GM13976 (cell line): ENCODE results near the gene IL21R.

Experiments used
- DNase-seq: peaks from one replicate; pipeline ENCODE4 v3.0.0; 2012; ENCODE audit warnings: low spot score
- CTCF ChIP-seq: IDR thresholded peaks from 2 replicates; pipeline ENCODE4 v1.5.1; 2012; ENCODE audit warnings: borderline replicate concordance, mild to moderate bottlenecking; ENCODE audit not compliant: insufficient read depth; ENCODE audit errors: extremely low read depth, missing control alignments, control extremely low read depth
- in situ Hi-C: fragments of 300-500 bp; cut with MboI; formaldehyde crosslinking; loops from one replicate; pipeline ENCODE4 v1.12.0; 2022; ENCODE audit warnings: low sequenced_read_pairs, mixed read lengths, inconsistent platforms; ENCODE audit not compliant: unreplicated experiment

IL21R gene

GRCh38 chr16:27447301-27447700, 45.3 kb downstream of the IL21R start:
- in situ Hi-C loops: no loop called here
- no peak for DNase-seq
- no peak for TF ChIP-seq CTCF

GRCh38 chr16:27448532-27449433, 46.8 kb downstream of the IL21R start:
- in situ Hi-C loops: no loop called here
- no peak for DNase-seq
- no peak for TF ChIP-seq CTCF

DNA sequence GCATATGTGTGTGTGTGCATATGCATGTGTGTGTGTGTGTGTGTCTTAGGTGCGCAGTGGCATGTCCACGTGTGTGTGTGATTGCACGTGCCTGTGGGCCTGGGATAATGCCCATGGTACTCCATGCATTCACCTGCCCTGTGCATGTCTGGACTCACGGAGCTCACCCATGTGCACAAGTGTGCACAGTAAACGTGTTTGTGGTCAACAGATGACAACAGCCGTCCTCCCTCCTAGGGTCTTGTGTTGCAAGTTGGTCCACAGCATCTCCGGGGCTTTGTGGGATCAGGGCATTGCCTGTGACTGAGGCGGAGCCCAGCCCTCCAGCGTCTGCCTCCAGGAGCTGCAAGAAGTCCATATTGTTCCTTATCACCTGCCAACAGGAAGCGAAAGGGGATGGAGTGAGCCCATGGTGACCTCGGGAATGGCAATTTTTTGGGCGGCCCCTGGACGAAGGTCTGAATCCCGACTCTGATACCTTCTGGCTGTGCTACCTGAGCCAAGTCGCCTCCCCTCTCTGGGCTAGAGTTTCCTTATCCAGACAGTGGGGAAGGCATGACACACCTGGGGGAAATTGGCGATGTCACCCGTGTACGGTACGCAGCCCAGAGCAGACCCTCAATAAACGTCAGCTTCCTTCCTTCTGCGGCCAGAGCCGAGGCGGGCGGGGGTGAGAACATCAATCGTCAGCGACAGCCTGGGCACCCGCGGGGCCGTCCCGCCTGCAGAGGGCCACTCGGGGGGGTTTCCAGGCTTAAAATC, 47.6 kb downstream of the IL21R start:
- in situ Hi-C loops: loop anchor here (10.0 to 25.0 kb wide), 4 partner anchors 75 to 1612 kb away; no protein-coding TSS in a partner anchor
- DNase-seq: peak; percentile 91
- no peak for TF ChIP-seq CTCF

GRCh38 chr16:27450196-27450549, 48.2 kb downstream of the IL21R start:
- no peak for TF ChIP-seq CTCF
- in situ Hi-C loops: loop anchor here (10.0 to 25.0 kb wide), 4 partner anchors 75 to 1613 kb away; no protein-coding TSS in a partner anchor
- DNase-seq: no peak

DNA sequence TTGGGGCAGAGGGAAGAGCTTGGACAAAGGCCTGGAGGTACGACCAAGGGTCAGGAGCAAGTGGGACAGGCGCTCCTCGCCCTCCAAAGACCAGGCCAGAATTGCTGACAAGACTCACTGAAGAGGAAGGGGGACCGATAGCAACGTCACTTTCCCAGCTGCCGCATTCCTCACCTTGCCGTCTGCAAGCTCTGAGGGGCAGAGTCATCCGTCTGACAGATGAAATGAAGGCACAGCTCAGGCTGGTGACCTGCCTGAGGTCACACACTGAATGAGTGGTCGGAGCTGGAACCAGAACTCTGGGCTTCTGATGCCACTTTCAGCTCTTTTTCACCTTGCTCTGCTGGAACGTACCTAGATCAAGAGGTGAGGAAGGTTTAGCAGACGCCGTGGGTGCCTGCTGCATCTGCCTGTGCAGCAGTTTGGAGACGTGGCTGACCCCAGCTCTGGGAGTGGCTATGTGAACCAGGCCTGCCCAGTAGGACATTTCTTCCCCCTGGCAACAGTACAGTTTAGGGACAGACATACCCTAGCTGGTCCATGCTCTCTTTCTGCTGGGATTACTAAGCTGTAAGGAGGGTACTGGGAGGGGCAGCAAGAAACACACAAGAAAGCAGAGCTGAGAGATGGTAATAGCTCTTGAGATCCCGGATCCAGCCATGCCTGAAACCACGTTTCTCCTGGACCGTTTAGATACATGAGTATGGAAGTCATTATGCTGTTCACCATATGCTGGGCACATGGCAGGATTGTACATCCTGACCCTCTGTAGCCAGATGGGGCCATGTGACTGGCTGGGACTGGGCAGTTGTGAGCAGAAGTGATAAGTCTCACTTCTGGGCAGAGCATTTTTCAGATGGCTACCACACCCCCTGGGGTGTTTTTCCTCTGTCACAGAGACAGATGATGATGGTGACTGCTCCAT, 50.9 kb downstream of the IL21R start:
- in situ Hi-C loops: loop anchor here (10.0 to 25.0 kb wide), 4 partner anchors 78 to 1616 kb away; no protein-coding TSS in a partner anchor
- no peak for TF ChIP-seq CTCF
- no peak for DNase-seq

- in situ Hi-C loops: loop anchor here (10.0 to 25.0 kb wide), 4 partner anchors 79 to 1616 kb away; no protein-coding TSS in a partner anchor
- no peak for DNase-seq
- no peak for TF ChIP-seq CTCF
Observed at GRCh38 chr16:27453494-27453825, 51.5 kb downstream of the IL21R start.
